ENCODE results near the gene PKD1.
"Not testable (repeated sequence)": the region's sequence is repeated elsewhere in the genome, so short reads cannot be mapped to it uniquely, and the experiment has no call there.

DNA sequence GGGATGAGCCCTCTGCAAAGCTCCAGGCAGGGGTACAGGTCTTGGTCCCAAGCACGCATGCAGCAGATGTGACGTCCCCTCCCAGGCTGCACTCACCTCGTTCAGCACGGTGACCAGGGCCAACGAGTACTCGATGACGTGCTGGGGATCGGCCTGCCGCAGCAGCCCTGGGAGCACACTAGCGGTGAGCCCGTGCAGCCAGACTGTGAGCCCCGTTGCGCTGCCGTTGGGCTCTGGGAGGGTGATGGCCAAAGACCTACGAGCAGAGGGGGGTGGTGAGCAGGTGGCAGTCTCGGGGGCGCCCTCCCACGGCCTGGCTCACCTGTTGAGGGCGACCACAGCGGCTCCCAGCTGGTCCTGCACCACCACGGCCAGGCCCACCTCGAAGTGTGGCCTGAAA lies 29.9 kb downstream of the PKD1 start:
- TF ChIP-seq, protein P1, sequence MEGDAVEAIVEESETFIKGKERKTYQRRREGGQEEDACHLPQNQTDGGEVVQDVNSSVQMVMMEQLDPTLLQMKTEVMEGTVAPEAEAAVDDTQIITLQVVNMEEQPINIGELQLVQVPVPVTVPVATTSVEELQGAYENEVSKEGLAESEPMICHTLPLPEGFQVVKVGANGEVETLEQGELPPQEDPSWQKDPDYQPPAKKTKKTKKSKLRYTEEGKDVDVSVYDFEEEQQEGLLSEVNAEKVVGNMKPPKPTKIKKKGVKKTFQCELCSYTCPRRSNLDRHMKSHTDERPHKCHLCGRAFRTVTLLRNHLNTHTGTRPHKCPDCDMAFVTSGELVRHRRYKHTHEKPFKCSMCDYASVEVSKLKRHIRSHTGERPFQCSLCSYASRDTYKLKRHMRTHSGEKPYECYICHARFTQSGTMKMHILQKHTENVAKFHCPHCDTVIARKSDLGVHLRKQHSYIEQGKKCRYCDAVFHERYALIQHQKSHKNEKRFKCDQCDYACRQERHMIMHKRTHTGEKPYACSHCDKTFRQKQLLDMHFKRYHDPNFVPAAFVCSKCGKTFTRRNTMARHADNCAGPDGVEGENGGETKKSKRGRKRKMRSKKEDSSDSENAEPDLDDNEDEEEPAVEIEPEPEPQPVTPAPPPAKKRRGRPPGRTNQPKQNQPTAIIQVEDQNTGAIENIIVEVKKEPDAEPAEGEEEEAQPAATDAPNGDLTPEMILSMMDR (IDR thresholded peaks at IDR 0.05) = not testable (repeated sequence)
- TF ChIP-seq POLR2AphosphoS5, POLR2A (IDR thresholded peaks at IDR 0.05): not testable (repeated sequence)
